A549 (cell line): Measurements from ENCODE around the gene STYK1.

Experiments used
- KDM1A ChIP-seq: fragments of 200-600 bp; sonication (generic); IDR thresholded peaks from 2 replicates; pipeline ENCODE4 v1.6.1; 2016; ENCODE audit warnings: low read depth, mild to moderate bottlenecking
- RAD21 ChIP-seq, 2 experiments: fragments of >200 bp in 1 of 2; sonication (Bioruptor Twin) in 1 of 2; formaldehyde crosslinking in 1 of 2; IDR thresholded peaks in 1 of 2; conservative IDR thresholded peaks in 1 of 2; 2 replicates in 1 of 2; 3 replicates in 1 of 2; pipeline ENCODE4 v1.6.1; 2012 to 2018; ENCODE audit warnings: inconsistent platforms in 1 of 2
- RARB ChIP-seq: fragments of 250-450 bp; sonication (Bioruptor Pico); IDR thresholded peaks from 2 replicates; pipeline ENCODE4 v1.8.0; 2021; ENCODE audit warnings: mild to moderate bottlenecking, moderate library complexity
- SREBF2 ChIP-seq: fragments of 450-650 bp; IDR thresholded peaks from 2 replicates; pipeline ENCODE4 v1.6.1; 2014; ENCODE audit warnings: mild to moderate bottlenecking, moderate library complexity
- ZSCAN20 ChIP-seq: fragments of 250-450 bp; sonication (Bioruptor Pico); IDR thresholded peaks from 2 replicates; pipeline ENCODE4 v1.8.0; 2022; ENCODE audit warnings: mild to moderate bottlenecking, moderate library complexity
- TF ChIP-seq, protein P1 (sequence below): fragments of >200 bp; sonication (Bioruptor Twin); formaldehyde crosslinking; IDR thresholded peaks from 3 replicates; pipeline ENCODE4 v1.5.1; 2016

DNA sequence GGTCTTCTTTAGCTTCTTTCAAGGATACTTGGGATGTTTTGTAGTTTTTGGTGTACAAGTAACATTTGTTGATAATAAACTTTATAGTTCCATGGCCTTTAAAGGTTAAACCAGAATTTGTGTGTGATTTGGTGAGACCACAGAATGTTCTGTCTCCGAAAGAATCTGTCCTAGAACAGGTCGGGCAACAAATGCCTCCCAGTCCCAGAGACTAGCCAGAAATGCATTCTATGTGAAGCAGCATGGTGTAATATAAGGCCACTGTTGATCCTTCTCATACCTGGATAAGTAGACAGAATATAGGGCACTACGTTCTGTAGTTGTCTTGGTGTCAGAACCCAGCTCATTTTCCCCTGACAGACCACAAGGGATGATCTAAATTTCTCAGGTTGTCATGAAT is 10.0 kb downstream of the STYK1 start:
- TF ChIP-seq, protein P1, sequence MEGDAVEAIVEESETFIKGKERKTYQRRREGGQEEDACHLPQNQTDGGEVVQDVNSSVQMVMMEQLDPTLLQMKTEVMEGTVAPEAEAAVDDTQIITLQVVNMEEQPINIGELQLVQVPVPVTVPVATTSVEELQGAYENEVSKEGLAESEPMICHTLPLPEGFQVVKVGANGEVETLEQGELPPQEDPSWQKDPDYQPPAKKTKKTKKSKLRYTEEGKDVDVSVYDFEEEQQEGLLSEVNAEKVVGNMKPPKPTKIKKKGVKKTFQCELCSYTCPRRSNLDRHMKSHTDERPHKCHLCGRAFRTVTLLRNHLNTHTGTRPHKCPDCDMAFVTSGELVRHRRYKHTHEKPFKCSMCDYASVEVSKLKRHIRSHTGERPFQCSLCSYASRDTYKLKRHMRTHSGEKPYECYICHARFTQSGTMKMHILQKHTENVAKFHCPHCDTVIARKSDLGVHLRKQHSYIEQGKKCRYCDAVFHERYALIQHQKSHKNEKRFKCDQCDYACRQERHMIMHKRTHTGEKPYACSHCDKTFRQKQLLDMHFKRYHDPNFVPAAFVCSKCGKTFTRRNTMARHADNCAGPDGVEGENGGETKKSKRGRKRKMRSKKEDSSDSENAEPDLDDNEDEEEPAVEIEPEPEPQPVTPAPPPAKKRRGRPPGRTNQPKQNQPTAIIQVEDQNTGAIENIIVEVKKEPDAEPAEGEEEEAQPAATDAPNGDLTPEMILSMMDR: no peak
- TF ChIP-seq KDM1A (no peak), RAD21 (conservative IDR thresholded peaks at IDR 0.05 in 1 of 2, IDR thresholded peaks at IDR 0.05 in 1 of 2) (no peak), SREBF2 (no peak), ZSCAN20 (CRISPR knock-in tag) (no peak), RARB (CRISPR knock-in tag) (no peak)
